Activated gamma-delta T cell (primary cell): Measurements from ENCODE around the gene AKAP8L.
"Not testable (repeated sequence)": the region's sequence is repeated elsewhere in the genome, so short reads cannot be mapped to it uniquely, and the experiment has no call there.

Experiments
- DNase-seq: peaks from one replicate; lab custom pipeline; 2025; lab: John Stamatoyannopoulos, UW

Gene AKAP8L

DNA sequence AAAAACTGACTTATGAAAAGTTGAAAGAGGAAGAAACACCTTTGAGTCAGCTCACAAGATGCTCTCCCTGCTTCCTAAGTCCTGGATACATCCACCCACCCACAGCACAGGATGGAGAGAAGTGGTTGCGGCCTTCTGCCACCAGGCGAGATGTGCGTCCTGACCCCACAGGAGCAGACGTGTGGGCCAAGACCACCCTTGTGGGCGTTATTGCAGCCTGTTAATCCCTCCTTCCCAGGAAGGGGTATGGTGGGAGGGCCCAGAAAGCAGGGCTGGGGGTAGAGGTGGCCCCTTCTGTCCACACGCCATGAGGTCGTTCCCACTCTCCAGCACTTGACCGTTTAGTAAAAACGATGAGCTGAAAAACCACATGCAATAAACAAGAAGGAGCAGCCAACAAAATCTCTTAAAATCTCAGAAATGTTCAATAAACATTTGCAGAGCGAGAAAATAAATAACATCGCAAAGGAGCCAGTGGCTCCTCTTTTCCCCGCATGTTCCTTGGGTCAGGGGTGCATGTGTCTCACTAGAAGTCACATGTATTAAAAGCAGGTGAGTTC is 2.4 kb upstream of the AKAP8L start:
- DNase-seq = no peak

DNA sequence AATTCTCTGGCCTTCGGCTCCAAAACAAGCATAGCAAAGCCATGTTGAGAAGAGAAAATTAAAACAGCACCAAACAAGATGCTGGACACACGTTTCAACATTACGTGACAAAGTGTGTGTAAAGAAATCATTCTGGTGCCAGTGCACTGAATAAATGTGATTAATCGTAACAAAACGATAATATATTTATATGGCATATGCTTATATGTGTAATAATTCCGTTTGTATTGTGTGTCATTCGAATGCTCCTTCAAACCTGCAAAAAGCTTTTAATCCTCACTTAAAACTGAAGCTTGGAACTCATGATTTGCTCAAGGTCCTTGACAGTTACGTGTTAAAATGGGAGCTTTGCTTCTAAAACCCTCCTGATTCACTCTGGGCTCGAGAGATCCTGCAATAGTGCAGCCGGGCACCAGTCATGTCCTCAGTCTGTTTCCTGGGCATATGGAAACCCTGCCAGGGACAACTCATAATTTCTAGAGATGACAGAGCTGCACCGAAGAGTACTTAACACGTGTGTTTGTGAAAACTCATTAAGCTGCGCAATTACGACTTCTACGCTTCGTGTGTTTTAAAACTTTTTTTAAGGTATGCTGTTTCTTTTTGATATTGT is 731 bp upstream of the AKAP8L start:
- DNase-seq = no peak

DNA sequence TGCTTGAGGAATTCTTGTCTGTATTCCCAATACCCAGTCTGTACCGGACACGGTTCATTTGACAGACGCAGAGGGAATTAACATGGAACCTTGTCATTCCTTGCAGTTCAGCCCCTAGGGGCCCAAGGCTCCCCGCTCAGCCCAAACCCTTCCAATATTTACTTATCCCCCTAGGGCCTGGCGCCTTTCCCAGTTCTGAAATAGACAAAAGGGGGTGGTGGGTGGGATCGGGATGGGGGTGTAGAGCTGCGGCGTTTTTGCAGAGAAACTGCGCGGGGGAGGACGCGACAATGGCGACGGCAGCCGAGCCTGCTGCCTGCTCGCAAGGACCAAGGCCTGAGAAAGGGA is 583 bp downstream of the AKAP8L start:
- no peak for DNase-seq

DNA sequence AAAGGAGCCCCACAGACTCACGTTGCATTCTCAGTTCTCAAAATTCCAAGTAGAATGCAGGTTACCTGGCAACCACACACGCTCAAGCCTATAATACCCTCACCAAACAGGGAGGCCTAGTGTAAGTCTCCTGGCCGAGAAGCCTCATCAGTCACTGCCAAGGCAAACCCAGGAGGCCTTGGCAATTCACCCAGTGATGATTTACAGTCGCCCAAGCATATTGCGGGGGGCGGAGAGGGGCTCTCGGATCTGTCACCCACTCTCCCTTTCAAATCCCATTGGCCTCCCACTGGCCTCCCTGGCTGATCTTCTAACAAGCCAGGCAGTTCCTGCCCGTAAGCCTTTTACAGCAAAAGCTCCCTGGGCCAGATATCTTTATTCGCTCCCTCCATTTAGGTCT is 1.1 kb downstream of the AKAP8L start:
- DNase-seq = no peak

DNA sequence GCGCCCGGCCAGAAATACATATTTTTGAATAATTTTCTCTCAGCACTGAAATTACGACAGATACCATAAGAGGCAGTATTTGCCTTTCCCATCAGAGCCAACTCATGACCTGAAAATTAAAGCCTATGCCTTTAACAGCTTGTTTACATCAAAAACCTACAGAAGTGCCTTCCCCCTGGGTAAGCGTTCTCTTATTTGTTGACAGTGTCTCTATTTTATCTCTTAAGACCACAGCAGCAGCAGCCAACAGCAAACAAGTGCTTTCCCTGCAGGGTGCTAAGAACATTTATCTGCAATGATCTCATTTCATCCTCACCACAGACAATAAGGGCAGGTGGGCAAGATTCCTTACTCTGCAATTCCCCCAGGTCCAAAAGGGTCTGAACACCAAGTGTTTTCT is 6.0 kb downstream of the AKAP8L start:
- no peak for DNase-seq

DNA sequence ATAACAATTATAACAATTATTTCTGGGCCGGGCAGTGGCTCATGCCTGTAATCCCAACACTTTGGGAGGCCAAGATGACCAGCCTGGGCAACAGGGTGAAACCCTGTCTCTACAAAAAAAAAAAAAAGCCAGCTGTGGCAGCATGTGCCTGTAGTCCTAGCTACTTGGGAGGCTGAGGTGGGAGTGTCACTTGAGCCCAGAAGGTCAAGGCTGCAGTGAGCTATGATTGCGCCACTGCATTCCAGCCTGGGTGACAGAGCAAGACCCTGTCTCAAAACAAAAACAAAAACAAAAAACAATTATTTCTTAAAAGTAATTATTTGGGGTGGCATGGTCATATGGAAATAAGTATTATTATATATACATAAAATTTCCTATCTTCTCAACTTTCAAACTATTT is 7.4 kb downstream of the AKAP8L start:
- DNase-seq = not testable (repeated sequence)

DNA sequence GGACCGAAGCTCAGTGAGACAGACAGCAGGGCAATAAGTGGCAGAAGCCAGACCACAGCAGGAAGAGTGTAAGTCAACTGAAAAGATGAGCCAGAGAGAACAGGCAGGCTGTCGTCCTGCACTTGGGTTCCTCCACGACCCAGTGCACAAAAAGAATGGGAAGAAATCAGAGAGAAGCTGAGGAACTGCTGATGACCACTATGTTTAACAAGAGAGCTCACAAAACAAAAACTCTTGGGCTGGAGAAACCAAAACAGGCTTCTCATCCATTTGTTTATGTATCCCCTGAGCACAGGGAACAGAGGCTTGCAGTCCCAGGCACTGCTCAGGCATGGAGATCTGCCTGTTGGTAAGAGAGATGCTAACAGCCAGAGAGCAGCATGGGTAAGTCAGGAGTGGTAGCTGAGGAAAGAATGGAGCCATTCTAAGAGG is 14.0 kb downstream of the AKAP8L start:
- no peak for DNase-seq

DNA sequence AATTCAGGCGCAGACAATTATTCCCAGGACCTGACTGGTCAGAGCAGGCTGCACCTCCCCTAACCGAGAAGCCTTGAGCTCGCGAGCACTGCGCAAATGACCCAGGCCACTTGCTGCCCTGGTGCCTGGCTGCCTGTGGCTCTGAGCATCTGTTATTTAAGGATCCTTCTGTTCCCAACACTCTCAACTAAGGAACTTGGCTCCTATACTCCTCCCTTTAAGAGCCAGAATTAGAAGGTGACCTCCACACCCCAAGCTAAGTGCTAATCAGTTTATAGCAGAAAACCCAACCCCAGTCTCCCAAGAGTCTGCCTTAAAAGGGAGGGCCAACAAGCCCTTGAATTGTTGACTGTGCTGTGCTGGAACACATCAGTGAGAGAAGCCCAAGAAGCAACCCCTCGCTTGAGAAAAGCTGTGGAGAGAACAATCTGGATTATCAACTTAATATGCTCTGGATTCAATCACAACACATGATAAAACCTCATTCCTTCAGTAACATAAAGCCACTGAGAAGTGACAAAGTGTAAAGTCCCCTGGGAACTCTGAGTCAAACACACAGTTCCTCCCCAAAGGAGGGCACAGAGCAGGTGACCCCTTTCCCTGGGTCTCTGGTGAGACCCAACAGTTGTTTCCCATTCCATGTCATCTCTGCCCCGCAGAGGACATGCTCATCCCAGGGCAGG is 14.6 kb downstream of the AKAP8L start:
- DNase-seq = no peak

DNA sequence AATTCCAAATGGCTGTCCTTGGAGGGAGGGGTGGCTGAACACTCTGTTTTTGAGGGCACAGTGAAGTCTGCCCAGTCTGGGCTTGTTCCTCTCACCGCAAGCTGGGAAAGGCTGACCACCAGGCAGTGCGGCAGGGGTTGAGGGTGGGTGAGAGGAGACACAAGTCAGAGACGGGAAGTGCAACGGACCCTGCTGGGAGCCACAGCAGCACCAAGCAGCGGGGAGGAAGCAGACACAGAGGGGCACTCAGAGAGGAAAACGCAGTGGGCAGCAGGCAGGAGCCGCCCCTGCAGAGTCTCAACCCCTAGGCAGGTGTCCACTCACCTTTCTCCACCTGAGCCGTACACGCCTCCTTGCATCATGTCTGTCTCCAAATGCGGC is 15.6 kb downstream of the AKAP8L start:
- DNase-seq = no peak

DNA sequence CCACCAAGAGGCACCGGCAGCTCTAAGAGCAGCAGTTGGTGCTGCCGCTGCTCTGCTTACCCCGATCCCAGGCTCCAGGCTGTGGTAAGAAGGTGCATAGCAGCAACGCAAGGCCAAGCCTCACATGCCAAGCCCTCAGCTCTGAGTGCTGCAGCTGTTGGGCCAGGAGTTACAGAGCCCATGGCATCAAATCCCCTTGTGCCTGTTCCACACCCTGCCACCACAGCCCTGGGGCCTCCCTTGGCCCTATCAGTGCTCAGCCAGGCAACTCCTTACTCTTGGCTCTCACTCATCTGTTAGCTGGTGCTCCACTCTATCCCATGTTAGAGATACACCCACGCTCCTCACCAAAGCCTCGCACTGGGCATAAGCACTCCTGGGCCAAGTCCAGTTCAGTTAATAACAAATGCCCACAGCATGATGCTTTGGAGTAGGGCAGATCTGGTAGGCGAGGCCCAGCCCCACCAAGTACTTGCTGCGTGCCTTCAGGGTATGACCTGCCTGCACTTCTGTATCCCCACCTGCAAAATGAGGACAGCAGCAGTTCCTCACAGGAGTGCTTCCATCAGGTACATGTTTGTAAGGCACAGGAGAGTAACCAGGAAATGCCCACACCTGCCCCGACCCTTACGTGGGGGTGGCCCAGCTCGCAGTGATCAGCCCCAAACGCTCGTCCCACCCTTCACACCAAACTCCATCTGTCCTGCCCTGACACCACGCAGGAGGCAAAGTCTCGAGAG is 16.2 kb downstream of the AKAP8L start:
- no peak for DNase-seq

DNA sequence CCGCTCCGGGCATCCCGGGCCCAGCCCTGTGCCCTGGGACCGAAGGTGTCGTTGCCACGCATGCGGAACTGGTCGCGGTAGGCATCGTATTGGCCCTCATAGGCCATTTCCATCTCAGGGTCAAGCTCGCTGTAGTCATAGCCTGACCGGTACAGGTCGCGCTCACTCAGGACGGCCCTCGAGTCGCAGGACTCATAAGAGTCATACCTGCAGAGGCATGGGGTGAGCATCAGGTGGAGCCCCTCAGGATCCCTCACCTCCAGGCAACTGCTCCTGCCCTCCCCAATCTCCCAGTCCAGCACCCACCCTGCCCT is 17.4 kb downstream of the AKAP8L start:
- no peak for DNase-seq

DNA sequence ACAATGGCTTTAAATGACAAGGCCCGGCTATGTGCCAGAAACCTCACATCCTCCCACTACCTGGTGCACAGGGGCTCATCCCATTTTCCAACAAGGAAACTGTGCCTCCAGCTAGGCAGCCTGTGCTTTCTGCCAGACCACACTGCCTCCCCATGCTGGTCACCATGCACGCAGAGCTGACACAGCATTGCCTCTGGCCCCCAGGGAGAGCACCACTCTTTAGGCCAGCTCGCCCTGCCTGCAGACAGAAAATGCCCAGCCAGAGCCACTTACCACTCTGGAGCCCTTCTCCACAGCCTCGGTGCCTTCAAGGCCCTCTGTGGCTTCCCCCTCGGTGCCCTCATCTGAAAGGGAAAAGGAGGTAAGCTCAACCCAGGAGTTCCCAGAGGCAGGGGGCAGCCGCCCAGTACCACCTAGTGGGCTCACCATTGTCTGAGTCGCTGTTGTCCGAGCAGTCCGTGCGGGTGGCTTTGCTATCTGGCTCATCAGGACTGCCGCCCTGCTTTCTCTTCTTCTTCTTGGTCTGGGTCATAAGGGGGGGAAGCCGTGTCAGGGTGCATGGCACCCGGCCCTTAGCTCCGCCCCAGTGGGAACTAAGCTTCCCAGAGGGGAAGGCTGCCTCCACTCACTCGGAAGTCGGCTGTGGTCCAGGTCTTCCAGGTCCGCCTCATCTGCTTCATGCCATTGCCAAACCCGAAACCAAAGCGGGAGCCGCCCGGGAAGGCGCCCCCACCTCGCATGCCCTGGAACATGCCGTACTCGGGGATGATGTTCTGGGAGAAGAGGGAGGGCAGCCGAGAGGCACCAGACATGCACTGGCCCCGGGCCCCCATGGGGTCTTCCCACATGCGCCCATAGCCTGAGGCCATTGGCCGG is 18.0 kb downstream of the AKAP8L start:
- DNase-seq = no peak

DNA sequence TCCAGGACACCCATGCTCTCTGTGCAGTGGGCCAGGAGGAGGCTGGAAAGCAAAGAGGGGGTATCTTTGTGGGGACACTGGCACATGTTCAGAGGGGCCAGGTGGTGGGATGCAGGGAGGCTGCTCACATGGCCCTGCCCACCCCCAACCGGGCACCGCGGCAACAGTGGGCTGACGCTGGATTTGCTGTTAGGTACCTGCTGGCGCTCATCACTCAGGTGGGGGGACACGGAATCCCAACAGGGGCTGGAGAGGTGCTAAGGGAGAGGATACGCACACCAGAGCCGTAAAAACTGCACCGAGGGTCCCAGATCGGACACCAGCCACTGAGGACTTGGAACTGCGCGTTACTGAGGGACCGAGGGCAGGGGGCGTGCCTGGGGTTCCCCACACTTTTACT is 19.2 kb downstream of the AKAP8L start:
- DNase-seq = no peak

DNA sequence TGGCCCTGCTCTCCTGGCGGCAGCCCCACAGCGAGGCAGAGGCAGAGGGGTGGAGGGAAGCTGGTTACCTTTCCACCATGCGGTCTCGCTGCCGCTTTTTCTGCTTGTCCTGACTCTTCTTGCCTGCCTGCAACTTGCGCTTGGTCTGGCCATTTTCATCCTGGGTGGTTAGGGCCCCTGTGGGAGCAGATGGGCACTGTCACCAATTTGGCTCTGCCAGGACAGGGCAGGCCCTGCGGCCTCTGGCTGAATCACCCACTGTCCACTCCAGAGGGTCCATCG is 19.6 kb downstream of the AKAP8L start:
- DNase-seq = no peak

DNA sequence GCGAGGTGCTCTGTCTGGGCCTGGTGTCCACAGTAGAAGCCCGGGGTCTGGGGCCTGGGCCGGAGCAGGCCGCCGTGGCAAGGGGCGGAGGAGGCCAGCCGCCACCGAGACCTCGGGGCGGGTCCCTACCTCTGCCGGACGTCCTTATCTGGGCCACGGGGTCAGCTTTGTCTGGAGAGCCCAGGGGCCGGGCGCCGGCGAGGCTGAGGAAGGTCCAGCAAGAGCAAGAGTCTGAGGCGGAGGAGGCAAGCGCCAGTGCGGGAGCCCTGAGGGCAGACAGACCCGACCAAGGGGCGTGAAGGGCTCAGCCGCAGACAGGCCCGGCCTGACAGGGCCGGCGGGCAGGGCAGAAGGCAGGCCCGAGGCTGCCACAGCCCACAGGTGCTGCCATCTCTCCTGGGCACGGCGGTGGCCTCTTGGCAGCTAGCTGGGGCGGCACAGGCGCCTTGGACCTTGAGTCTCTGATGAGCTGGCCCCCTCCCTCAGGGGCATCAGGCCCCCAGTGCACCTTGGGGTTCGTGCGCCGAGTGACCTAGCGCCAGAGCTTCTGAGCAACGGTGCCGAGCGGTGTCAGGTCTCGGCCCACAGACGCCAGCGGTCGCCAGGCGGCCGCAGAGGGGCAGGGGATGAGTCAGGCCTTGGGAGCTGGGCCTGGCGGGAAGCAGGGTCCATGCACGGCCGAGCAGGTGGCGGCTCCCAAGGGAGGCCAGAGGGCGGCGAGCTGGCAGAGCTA is 20.1 kb downstream of the AKAP8L start:
- no peak for DNase-seq

DNA sequence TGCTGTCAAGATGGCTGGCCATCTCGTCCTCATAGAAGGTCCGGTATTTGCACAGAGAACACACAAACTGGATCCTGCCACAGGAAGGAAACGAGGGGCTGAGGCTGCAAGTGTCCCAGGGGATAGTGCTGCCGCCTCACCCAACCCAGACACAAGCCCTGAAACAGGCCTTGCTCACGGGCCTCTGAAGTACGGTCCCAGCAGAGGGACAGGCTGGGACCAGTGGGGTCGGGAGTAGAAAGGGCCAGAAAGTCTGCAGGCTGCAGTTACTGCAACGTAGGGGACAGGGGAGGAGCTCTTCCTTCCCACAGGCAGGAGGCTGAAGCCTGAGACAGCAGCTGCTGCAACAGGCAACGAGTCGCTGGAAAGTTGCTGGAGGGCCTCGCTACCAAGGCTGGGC is 21.0 kb downstream of the AKAP8L start:
- no peak for DNase-seq

DNA sequence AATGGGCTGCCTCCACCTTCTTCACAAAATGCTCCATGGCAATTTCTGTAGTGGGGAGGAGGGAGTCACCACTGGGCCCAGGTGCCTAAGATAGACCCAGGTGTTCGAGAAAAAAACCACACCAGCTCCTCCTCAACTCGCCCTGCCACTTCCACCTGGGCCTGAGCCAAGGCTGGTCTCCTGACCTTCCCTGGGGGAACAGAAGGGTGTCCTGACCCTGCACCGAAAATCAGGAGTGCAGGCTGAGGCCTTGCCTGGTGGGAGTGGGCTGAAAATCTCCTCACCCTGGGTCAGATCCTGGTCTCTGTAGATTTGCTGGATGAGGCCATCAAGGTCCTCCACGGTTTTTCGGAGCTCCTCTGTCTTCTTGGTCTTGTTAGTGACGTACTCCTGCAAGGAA is 21.6 kb downstream of the AKAP8L start:
- DNase-seq = no peak

DNA sequence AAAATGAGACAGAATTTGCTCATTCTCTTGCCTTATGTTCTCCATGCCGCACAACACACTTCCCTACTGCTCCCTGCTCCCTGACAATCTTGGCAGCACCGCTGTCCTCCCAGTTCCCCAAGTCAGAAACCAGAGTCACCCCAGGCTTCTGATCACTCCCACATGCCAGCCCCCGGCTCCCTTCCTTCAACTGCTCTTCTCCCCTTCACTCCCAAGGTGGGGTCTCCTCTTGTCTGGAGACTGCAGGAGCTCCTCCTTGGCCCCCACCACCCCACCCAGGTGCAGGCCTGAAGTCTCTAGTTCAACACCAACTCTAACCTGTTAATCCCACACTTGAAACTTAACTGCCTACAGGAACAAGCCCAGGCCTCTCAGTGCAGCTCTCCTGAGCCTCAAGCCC is 22.4 kb downstream of the AKAP8L start:
- DNase-seq = no peak

DNA sequence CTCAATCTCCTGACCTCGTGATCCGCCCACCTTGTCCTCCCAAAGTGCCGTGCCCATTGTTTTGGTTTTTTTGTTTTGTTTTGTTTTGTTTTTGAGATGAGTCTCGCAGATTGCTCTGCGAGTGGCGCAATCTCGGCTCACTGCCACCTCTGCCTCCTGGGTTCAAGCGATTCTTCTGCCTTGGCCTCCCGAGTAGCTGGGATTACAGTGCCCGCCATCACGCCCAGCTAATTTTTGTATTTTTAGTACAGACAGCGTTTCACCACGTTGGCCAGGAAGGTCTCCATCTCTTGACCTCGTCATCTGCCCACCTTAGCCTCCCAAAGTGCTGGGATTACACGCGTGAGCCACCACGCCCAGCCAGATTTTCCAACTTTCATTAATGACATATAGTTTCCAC is 23.5 kb downstream of the AKAP8L start:
- DNase-seq = not testable (repeated sequence)

DNA sequence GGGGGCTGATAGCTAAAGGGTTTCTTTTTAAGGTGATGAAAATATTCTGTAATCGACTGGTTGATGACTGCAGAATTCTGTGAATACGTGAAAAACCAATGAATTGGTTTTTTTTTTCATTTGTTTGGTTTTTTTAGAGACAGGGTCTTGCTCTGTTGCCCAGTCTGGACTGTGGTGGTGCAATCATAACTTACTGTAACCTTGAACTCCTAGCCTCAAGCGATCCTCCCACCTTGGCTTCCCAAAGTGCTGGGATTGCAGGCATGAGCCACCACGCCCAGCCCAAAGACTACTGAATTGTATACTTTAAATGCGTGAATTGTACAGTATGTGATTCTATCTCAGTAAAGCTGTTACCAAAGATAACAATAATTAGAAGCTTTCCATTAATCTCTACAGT is 24.4 kb downstream of the AKAP8L start:
- DNase-seq = no peak

DNA sequence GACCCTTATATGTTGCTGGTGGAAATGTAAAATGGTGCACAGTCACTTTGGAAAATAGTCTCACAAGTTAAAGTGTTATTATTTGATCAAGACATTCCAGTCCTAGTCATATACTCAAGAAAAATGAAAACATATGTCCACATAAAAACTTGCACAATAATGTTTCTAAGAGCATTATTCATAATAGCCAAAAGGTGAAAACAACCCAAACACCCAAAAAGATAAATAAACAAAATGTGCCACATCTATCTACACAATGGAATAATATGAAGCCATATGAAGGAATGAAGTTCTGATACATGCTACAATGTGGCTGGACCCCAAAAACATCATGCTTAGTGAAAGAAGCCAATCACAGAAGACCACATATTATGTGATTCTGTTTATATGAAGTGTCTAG is 24.8 kb downstream of the AKAP8L start:
- DNase-seq = no peak

DNA sequence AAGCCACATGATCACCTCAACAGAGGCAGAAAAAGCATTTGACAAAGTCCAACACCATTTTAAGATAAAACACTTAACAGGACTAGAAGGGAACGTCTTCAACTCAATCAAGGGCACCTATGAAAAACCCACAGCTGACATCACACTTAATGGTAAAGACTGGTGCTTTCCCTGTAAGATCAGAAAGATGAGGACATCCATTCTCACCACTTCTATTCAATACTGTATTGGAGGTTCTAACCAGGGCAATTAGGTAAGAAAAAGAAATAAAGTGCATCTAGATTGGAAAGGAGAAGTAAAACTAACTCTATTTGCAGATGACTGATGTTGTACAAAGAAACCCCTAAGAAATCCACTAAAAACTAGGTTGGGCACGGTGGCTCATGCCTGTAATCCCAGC is 28.0 kb downstream of the AKAP8L start:
- DNase-seq = no peak
